GM04504 (cell line): ENCODE data around the gene HOATZ.
A peak's percentile ranks its signal among the peaks of the same experiment; 100 is the strongest.

Experiments used
- DNase-seq: peaks from one replicate; pipeline ENCODE4 v3.0.0-alpha.2; 2012; ENCODE audit warnings: low read depth

Gene HOATZ

GRCh38 chr11:111549196-111549868 is 34.8 kb downstream of the HOATZ start:
- DNase-seq = no peak

GRCh38 chr11:111549869-111550203 is 35.3 kb downstream of the HOATZ start:
- DNase-seq = no peak

DNA sequence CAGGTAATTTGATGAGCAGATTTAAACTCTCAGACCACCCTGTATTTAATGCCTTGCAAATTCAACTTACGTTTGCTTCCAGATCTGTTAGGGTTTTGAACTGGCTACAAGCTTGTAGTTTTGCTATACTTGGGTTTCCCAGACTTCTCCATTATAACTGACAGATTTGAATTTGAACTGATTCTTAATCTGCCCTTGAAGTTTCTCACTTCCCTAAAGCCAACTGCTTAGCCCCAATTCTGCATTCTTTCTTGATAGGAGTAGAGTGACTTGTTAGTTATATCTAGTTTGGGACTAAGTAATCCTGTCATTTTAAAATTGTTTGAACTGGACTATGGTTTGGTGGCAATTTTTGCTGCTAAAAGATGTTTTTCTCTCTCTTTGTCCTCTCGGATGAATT is 35.7 kb downstream of the HOATZ start:
- no peak for DNase-seq

- DNase-seq = no peak
Observed at GRCh38 chr11:111554532-111554931, 40.0 kb downstream of the HOATZ start.

DNA sequence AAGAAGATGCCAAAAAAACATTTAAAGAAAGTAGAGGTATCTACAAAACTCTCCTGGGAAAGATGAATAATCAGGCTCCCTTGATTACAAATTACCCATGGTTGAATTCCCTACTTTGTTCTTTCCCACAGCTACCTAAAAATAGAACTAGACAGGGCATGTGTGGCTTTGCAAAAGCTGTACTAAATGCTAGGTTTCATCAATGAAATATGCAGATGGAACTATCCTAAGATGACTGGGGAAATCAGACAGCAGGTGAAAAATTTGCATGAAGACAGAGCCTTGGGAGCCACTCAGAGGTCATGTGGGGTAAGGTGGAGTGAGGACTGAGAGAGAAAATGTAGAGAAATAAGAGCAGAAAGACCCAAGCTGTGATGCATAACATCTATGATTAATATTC is 40.7 kb downstream of the HOATZ start:
- no peak for DNase-seq

DNA sequence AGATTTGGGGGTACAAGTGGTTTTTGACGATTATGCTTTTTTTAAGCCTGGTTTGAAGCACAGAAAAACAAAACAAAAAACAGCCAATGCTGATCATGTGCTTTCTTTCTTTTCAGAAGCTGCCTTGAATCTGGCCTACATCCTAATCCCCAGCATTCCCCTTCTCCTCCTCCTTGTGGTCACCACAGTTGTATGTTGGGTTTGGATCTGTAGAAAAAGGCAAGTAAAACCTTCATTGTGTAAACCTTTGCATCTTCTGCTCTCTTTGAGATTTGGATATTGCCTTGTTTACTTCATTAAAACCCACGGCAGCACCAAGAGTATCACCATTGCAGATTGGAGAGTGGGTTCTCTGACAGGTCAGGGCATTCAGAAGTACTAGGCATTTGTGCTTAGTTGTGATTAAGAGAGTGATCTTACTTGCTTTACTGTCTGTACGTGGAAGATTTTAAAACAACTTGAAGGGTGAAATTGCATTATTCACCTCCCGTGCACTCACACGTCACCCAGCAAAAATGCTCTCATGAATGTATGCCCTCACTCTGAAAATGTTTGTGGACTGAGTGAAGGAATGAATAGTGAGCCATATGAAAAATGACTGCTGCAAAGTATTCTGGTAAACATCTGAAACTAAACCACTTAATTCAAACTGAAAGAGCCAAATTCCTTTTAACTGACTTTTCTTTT is 43.0 kb downstream of the HOATZ start:
- peak; percentile 95 for DNase-seq

DNA sequence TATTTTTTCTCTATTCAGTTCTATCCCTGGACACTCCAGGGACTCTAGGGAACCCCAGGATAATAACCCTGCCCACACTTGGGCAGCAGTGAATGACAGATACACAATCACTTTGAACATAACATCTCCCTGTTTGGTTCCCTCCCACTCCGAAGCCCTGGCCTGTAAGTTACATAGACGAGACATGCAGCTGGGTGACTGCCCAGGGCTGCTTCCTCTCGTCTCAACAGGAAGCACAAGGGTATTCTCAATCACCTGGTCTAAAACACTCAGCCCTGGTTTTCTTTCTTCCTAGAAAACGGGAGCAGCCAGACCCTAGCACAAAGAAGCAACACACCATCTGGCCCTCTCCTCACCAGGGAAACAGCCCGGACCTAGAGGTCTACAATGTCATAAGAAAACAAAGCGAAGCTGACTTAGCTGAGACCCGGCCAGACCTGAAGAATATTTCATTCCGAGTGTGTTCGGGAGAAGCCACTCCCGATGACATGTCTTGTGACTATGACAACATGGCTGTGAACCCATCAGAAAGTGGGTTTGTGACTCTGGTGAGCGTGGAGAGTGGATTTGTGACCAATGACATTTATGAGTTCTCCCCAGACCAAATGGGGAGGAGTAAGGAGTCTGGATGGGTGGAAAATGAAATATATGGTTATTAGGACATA is 45.4 kb downstream of the HOATZ start:
- DNase-seq = no peak

DNA sequence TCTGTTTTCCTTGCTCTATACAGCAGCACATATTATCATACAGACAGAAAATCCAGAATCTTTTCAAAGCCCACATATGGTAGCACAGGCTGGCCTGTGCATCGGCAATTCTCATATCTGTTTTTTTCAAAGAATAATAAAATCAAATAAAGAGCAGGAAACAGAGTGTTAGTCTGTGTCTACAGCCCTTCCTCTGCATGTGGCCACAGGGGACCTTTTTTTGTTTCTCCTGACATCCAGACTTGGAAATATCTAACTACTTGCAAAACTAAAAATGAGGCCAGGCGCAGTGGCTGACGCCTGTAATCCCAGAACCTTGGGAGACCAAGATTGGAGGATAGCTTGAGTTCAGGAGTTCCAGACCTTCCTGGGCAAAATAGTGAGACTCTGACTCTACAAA is 46.2 kb downstream of the HOATZ start:
- no peak for DNase-seq

DNA sequence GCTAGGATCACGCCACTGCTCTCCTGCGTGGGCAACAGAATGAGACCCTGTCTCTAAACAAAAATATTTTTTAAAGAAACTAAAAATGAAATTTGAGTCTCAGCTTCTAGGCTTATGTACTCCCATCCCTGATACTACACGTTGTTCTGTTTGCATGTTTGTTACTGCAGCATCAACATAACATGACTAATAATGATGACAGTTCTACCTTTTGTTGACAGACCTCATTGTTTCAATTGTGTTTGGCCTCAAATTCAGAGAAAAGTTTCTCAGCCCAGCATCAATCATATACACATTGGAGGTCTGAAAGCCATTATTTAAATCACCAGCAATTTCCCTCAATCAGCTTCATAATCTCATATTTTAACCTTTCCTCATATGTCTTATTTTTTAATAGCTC is 46.7 kb downstream of the HOATZ start:
- no peak for DNase-seq

GRCh38 chr11:111561791-111562325 is 47.3 kb downstream of the HOATZ start:
- DNase-seq = peak; percentile 64

DNA sequence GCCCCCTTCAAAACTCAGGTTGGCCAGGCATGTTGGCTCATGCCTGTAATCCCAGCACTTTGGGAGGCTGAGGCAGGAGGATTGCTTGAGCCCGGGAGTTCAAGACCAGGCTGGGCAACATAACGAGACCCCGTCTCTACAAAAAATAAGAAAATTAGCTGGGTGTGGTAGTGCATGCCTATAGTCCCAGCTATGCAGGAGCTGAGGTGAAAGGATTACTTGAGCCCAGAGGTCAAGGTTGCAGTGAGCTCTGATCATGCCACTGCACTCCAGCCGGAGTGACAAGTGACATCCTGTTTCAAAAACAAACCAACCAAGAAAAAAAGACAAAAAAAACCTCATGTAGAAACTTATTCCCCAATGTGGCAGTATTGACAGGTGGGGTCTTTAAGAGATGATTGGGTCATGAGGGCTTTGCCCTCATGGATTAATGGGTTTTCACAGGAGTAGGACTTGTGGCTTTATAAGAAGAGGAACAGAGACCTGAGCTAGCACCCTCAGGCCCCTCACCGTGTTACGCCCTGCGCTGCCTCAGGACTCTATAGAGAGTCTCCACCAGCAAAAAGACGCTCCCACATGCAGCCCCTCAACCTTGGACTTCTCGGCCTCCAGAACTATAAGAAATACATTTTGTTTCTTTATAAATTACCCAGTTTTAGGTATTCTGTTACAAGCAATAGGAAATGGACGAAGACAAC is 48.3 kb downstream of the HOATZ start:
- no peak for DNase-seq

GRCh38 chr11:111565114-111565720 is 50.6 kb downstream of the HOATZ start:
- DNase-seq = no peak

DNA sequence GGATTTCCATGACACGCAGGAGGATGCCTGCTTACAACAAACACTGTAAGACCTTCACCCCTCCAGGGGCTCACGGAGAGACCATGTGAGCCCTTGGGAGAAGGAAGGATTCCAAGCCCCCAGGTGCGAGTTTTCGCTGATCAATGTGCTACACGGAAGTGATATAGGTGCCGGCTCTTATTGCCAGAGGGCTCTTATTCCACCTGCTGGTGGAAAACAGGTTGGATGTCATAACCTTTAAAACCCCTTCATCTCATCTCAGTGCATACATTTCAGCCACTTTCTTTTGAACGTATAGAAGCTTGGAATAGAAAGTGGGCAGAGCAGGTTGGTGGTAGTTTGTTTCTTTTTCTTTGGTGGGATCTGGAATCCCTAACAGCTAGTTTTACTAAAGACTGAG is 51.7 kb downstream of the HOATZ start:
- DNase-seq = no peak

GRCh38 chr11:111569476-111569875 is 54.9 kb downstream of the HOATZ start:
- DNase-seq = no peak

DNA sequence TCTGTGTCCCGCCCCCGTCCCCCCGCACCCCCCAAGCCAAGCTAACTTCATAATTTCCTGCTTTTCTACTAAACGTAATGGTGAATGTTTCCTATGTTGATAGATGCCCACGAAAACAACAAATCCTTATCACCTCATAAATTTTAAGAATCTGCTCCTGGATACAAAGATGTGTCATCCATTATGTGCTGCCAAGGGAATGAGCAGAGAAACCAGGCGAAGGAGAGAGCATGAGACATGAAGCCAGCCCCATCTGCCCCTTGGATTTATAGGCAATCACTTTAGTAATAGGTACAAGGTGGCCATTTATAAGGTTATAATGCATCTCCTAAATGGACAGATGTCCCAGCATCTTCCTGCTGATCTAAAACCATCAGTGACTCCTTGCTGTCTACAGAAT is 56.2 kb downstream of the HOATZ start:
- no peak for DNase-seq

DNA sequence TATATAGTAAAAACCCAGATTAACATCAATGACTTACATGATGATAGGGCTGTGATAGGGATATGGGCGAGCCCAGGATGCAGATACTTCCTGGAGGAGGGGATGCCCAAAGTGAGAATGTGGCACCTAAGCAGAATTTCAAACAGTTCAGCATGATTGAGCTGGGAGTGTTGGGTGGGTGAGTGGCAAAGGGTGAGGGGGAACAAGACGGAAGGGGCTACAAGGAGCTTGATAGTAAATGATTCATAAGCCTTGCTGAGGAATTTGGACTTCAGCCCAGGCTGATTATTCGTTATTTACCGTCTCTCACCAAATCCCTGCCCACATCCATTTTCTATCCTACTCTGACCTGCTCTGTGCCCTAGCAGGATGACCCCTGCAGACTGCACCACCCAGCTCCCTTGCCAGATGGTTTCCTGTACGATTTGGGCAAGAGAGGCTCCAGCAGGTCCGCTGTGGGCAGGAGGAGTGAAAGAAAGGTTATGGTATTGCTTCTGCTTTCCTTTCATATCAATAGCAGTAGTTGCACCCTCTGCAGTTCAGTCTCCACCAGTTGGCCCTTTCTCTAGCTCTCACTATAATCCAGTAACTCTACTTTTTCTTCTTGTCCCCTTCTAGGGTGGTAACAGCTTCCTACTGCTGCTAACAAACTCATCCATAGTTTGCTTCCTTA is 57.4 kb downstream of the HOATZ start:
- DNase-seq = no peak

DNA sequence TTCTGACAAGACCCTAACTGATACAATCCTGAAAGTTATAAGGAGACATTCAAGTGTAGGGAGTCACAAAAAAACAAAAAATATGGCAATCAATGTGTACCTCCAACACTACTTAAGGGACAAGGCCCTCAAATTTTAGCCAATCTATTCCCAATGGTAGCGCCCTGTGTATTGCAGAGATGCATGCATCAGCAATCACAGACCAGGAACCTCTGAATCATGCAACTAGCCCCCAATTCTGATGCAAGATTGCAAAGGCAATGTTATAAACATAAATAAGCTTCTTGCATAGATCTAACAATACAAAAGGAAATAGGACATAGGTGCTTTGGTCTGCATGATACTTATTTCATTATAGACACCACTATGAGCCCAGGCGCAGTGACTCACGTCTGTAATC is 58.0 kb downstream of the HOATZ start:
- no peak for DNase-seq

DNA sequence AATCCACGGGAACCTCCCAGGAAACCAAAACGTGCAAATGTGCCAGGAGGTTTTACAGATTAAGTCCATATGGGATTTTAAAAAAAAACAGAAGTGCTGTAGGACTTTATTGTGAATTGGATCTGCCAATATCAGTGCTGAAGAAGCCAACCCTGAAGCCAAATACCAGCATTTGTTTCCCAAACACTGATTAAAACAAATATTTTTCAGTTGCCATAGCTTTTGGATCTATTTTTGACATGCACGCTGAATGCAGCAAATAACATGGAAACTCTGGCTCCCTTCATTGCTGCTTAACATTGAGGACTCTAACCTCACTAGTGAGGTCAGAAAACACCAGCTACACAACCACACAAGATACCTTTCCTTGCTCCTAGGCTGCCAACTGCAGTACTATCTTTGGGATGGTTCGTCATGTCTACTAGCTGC is 59.3 kb downstream of the HOATZ start:
- no peak for DNase-seq

- DNase-seq = no peak
Observed at GRCh38 chr11:111574373-111575225, 60.0 kb downstream of the HOATZ start.

DNA sequence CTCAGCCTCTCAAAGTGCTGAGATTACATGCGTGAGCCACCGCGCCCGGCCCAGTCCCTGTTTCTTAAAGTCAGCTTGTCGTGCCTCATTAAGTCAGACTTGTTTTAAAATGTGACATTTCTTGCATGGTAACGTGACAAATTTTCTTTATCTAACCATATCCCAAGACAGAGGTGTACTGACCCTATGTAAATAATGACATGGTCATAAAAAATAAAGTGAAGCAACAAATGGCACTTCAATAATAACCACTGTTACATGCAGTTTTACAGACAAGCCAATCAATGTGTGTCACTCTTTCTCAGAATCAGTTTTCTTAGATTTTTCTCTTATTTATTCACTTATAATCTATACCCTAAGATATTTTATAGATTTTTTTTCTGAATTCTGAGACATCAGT is 61.2 kb downstream of the HOATZ start:
- DNase-seq = no peak

GRCh38 chr11:111577821-111578220 is 63.2 kb downstream of the HOATZ start:
- no peak for DNase-seq
